Activated CD4-positive, alpha-beta T cell treated with anti-CD3 and anti-CD28 coated beads for 4 hours (primary cell): Measurements from ENCODE around the gene SERPINB3.
"Not testable (repeated sequence)": the region's sequence is repeated elsewhere in the genome, so short reads cannot be mapped to it uniquely, and the experiment has no call there.

ENCODE experiments used
- DNase-seq, 2 donors: peaks; one replicate each; pipeline ENCODE4 v3.0.0-alpha.2; 2020

Gene SERPINB3

DNA sequence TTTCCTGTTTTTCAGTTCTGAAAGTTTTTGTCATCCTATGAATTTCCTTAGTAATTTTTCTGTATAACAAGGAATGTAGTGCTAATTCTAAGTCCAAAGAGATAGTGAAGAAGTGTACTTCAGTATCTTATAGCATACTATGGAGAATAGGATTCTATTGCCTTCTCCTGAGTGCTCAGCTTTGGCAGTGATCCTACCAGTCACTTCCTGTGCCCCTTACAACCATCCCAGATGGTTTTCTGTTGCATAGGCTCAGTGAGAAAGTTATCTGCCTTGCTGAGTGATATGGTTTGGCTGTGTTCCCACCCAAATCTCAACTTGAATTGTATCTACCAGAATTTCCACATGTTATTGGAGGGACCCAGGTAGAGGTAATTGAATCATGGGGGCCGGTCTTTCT lies 17.0 kb downstream of the SERPINB3 start:
- not testable (repeated sequence) for DNase-seq

- DNase-seq: not testable (repeated sequence)
Measured at GRCh38 chr18:63644142-63644541, 17.6 kb downstream of the SERPINB3 start, which contains the start of gene SERPINB4. SERPINB4 (minus strand) TSS chr18:63644256; CDS start chr18:63643577, 679 bp downstream.

DNA sequence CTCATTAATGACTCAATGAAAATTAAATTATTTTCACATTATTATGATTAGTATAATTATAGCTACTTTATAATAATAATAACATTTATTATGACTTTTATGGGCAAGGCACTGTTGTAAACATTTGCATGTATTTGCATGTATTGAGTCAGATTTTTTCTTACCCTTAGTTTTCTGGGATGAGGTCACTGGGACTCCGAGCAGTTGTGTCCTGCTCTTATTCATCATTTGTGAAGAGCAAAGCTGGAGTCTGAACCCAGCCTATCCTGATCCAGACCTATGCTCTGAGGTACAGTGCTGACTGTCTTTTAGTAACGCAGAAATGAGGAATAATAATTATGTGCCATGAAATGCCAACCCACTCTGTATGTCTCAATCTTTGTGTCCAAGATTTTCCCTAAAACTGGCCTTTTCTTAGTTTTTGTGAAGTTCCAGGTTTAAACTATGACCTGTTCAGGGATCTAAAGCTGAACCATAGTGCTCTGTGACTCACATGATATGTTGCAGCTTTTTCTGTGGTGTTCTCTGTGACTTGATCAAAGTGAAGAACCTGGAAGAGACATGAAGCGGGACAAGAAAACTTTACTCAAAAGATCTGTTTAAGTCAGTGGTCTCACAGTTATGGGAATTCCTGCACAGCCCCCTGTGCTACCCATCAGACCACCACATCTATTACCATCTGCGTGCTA lies 18.9 kb downstream of the SERPINB3 start:
- DNase-seq: not testable (repeated sequence)

- not testable (repeated sequence) for DNase-seq
Measured at GRCh38 chr18:63641157-63641680, 20.5 kb downstream of the SERPINB3 start.

DNA sequence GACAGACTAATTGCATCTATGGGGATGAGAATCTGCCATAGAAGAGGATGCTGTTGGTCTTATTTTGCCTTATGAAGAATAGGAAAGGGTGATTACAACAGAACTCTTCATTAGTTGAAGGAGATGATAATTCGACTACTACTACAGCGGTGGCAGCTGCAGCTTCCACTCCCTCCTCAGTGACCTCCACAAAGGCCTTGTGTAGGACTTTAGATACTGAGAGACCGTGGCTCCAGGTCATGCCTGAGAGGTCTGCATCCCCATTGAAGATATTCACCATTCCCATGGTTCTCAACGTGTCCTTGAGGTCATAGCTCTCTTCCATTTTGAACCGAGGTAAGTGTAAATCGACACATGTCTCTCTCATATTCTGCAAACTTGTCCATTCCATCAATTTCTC lies 24.0 kb downstream of the SERPINB3 start:
- DNase-seq: no peak

GRCh38 chr18:63627819-63628218 lies 33.9 kb downstream of the SERPINB3 start:
- DNase-seq: no peak

DNA sequence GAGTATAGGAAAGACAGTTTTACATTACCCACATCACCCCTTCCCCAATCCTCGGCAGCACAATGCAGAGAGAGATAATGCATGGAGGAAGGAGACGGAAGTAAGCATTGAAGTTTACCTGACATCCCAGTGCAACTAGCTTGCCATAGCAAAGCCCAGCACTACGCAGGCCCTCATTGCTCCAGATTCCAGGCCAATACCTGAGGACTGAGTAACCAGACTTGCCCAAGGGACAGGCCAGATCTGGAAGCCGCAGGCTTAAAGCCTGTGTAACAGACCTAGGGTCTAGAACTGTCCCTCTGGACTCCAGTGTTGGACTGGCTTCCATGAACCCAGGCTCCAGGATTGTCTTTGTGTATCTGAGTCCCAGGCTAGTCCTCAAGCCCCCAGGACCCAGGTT lies 35.3 kb downstream of the SERPINB3 start:
- no peak for DNase-seq

DNA sequence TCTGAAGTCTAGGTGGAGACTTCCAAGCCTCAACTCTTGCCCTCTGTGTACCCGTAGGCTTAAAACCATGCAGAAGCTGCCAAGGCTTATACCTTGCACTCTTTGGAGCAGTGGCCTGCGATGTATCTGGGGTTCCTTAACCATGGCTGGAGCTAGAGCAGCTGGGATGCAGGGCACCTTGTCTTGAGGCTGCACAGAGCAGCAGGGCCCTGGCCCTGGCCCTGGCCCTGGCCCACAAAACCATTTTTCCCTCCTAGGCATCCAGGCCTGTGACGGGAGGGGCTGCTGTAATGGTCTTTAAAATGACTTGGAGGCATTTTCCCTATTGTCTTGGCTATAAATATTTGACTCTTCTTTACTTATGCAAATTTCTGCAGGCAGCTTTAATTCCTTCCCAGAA lies 36.8 kb downstream of the SERPINB3 start:
- no peak for DNase-seq

GRCh38 chr18:63619661-63620060 lies 42.0 kb downstream of the SERPINB3 start:
- DNase-seq: no peak

- DNase-seq: no peak
Measured at GRCh38 chr18:63617915-63618234, 43.8 kb downstream of the SERPINB3 start.

DNA sequence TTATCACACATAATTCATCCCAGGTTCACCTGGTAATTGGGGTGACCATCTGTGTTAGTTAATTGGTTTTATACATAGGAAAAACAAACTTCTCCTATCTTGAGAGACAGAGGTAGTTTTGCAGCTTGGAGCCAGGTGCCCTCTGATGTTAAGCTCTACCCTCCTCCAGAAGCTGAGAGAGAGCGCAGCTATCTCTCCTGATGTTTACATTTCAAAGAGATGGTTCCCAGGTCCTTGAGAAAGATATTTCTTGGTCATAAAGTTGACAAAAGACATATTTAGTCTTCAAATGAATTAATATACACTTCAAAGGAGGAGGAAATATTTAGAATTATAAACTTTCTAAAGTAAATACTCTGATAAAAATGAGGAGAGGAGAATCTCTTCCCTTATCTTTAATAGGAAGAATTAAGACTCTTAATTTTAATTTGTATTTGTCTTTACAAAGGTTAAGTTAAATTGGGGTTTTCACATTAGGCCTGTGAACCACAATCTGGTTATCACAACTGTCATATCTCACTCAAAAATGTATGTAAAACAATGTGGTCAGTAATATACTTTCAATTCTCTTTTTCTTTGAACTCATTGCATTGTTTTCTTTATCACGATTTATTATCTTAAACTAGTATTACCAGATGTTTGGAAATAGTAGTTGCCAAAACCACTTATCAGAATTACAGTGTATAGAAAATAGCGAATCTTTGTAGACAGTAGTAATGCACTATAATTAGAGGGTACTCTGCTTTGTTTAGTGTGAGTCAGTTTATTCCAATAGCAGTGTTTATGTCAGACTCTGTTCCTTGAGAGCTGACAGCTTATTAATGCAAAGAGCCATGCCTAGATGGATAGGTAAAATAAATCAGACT lies 44.4 kb downstream of the SERPINB3 start:
- no peak for DNase-seq

DNA sequence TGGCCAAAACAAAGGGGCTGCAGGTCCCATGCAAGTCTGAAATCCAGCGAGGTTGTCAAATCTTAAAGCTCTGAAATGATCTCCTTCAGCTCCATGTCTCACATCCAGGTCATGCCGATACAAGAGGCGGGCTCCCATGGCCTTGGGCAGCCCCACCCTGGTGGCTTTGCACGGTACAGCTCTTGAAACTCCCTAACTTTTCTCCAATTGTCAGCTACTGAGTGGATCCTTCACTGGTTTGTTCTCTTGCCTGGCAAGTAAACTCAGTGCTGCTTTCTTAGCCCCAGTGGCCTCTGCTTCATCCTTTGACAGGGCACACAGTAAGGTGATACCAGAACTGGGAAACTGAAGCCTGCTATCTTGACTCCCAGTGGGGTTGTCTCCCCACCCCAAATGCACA lies 48.3 kb downstream of the SERPINB3 start:
- DNase-seq: no peak

- no peak for DNase-seq
Measured at GRCh38 chr18:63606526-63606925, 55.2 kb downstream of the SERPINB3 start.
